Right cardiac atrium (tissue), 5 donors: Measurements from ENCODE around the gene FASTK. TPM values are rescaled to one million over a fixed set of nuclear protein-coding genes. Genes with fewer than 3 reads are reported as not detected.
A peak's percentile ranks its signal among the peaks of the same experiment; 100 is the strongest.

Experiments used
- ATAC-seq, 2 donors: fragments of 200-7000 bp; cut with Tn5 transposase; one replicate each; pipeline versions ENCODE4 v1.8.0 to v1.9.1; 2020; ENCODE audit warnings: moderate library complexity in 2 of 2, mild to moderate bottlenecking in 1 of 2
- DNase-seq, 3 donors: peaks; one replicate each; pipeline ENCODE4 v3.0.0-alpha.2; 2020
- H3K27ac ChIP-seq: one replicate; pipeline ENCODE4 v1.5.1; 2013; ENCODE audit warnings: mild to moderate bottlenecking, low read length, control low read depth, moderate library complexity
- H3K27me3 ChIP-seq: one replicate; pipeline ENCODE4 v1.6.1; 2013; ENCODE audit not compliant: control insufficient read depth, insufficient read depth
- H3K4me1 ChIP-seq: one replicate; pipeline ENCODE4 v1.6.1; 2013; ENCODE audit warnings: low read length; ENCODE audit not compliant: control insufficient read depth, insufficient read depth
- H3K4me3 ChIP-seq: one replicate; pipeline ENCODE4 v1.5.1; 2013; ENCODE audit warnings: low read length, control low read depth
- H3K9me3 ChIP-seq: one replicate; pipeline ENCODE4 v1.6.1; 2013; ENCODE audit warnings: low read length; ENCODE audit not compliant: control insufficient read depth
- WGBS: extraction: QIAGEN DNeasy Blood & Tissue Kit; methylation state at CpG from one replicate; pipeline ENCODE4 v1.1.7; 2013; 5-methylcytosine and 5-hydroxymethylcytosine counted together
- intact Hi-C, 4 donors: fragments of 100-400 bp; cut with DNase I; formaldehyde crosslinking; loops; one replicate each; pipeline versions ENCODE4 v1.11.0 to v1.14.0; 2022 to 2023
- polyA plus RNA-seq: library from polyadenylated mRNA; stranded (reverse); fragments of 200-250 nt; gene quantifications from one replicate; pipeline ENCODE4 v1.2.3, GENCODE V29; 2013
- total RNA-seq, 4 donors: library from RNA; stranded (reverse); fragmentation: NEBNext Ultra II Directional; extraction: Animal tissue kit (Norgen Biotek cat#: 25700); gene quantifications; one replicate each; pipeline ENCODE4 v1.2.1, GENCODE V29; 2021
- donor health status: healthy with polysubstance abuse.
- donor health status: DM: no; HTN: yes; CAD: no.
- donor health status: DM: no; HTN: no; CAD: no.
- donor health status: DM: no; HTN: yes; CAD: no; lungs with severe emphysema.
- donor health status: DM: yes; HTN: yes; CAD: no.

Gene FASTK
- total and polyA plus RNA-seq, 5 donors: 64.1 to 133 (median 73.5) TPM

DNA sequence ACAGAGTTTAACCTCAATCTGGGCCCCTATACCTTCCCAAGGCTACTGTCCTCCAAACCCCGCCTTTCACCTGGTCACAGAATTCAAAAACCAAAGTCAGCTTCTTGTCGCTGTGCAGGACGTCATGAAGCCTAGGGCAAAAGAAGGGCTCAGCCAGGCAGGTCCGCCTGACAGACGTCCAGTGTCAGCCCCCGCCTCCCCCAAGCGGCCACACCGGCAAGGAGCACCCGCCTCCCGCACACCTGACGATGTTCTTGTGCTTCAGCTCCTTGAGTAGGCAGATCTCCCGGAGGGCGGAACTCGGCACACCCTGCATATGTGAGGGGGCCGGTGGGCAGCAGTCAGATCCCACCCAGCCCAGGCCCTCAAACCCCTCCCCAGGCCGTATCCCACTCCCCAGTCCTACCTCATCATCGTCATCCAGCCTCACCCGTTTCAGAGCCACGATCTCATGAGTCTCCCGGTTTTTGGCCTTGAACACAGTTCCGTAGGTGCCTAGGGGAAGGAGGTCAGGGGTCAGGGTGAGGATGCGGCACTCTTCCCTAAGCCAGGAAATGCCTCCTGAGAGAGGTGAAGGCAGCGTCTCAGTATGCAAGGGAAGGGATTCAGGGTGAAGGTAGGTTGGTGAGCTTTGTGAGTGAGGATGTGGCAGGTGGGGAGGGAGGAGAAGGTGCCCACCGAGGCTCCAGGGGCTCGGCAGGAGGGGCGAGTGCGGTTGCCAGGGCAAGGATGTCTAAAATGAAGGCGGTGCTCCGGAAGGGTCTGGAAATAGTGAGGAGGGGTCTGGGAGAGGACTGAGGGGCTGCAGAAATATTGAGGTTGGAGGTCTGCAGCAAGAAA lies 23.7 kb downstream of the FASTK start:
- DNase-seq (no peak), ATAC-seq (no peak)
- Histone ChIP-seq H3K27ac (no peak overlapping the region), H3K4me3 (peak overlapping the region; percentile 67), H3K9me3 (no peaks in the 10 kb centered on the region), H3K4me1 (peaks cover 4% of the 10 kb centered on the region), H3K27me3 (no peaks in the 10 kb centered on the region)
- intact Hi-C loops: no loop called here
- 36% methylated on average over 29 of the region's 29 CpGs for WGBS

DNA sequence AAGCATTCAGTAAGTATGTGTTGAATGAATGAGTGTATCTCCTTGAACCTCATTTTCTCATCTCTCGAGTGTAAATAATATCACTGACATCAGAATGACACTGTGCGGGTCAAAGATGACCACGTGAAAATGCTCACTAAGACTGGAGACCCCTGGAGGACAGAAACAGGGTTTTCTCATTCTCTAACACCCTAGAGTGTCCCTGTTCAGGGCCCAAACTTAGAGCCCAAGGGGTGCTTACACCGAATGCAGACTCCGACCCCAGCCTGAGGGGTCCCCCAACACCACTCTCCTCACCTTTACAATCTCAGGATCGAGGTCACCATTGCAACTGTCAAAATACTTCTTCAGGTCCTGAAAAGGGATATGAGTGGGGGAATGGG lies 24.3 kb downstream of the FASTK start:
- intact Hi-C loops: no loop called here
- 90% methylated on average over 6 of the region's 6 CpGs for WGBS
- no peak for DNase-seq

DNA sequence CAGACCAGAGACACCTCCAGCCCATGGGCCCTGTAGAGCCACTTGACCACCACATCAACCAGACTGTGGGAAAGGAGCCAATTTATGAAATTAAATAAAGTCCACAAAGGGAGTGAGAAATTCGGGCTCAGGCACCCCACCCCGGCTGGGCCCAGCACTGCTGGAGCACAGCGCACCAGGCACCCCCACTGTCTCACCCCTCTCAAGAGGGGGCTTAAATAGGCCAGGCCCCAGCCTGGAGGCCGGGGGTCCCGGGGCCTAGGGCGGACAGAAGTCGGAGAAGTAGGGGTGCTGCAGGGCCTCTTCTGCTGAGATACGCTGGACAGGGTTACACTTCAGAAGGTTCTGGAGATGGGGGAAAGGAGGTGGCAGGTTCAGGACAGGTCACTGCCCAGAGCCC lies 26.9 kb downstream of the FASTK start:
- Histone ChIP-seq H3K27ac (no peak overlapping the region), H3K4me3 (no peak overlapping the region), H3K27me3 (no peaks in the 10 kb centered on the region), H3K9me3 (no peaks in the 10 kb centered on the region), H3K4me1 (peaks cover 4% of the 10 kb centered on the region)
- intact Hi-C loops: no loop called here
- WGBS: 86% methylated on average over 8 of the region's 8 CpGs
- DNase-seq: no peak
- no peak for ATAC-seq

More for the DNA sequence above, 24.3 kb downstream of the FASTK start:
- Histone ChIP-seq H3K4me3 (no peak overlapping the region), H3K27ac (no peak overlapping the region), H3K4me1 (peaks cover 4% of the 10 kb centered on the region), H3K27me3 (no peaks in the 10 kb centered on the region), H3K9me3 (no peaks in the 10 kb centered on the region)
- ATAC-seq: no peak

- Histone ChIP-seq H3K9me3 (no peaks in the 10 kb centered on the region), H3K4me3 (no peak overlapping the region), H3K27me3 (no peaks in the 10 kb centered on the region), H3K4me1 (peaks cover 4% of the 10 kb centered on the region), H3K27ac (no peak overlapping the region)
- intact Hi-C loops: no loop called here
- WGBS: 67% methylated on average over 4 of the region's 4 CpGs
- DNase-seq (no peak), ATAC-seq (no peak)
These were observed 27.5 kb downstream of the FASTK start for GRCh38 chr7:151053096-151053495.

GRCh38 chr7:151051108-151051507 lies 29.5 kb downstream of the FASTK start:
- WGBS: 1% methylated on average over 50 of the region's 50 CpGs
- Histone ChIP-seq H3K4me1 (no peaks in the 10 kb centered on the region), H3K27ac (no peak overlapping the region), H3K4me3 (no peak overlapping the region), H3K27me3 (no peaks in the 10 kb centered on the region), H3K9me3 (no peaks in the 10 kb centered on the region)
- intact Hi-C loops: no loop called here
- peak; percentile 63 to 88 (median 84) for DNase-seq
- peak; percentile 56 for ATAC-seq

GRCh38 chr7:151048911-151049463 lies 31.6 kb downstream of the FASTK start:
- intact Hi-C loops: no loop called here
- ATAC-seq (no peak), DNase-seq (no peak)
- Histone ChIP-seq H3K27ac (no peak overlapping the region), H3K4me1 (no peaks in the 10 kb centered on the region), H3K27me3 (no peaks in the 10 kb centered on the region), H3K9me3 (no peaks in the 10 kb centered on the region), H3K4me3 (no peak overlapping the region)
- WGBS: 90% methylated on average over 38 of the region's 38 CpGs

- H3K4me3 ChIP-seq: no peak within 1 kb of the TSS
- DNase-seq (no peak), ATAC-seq (no peak)
- H3K27me3 ChIP-seq: no peaks in the 10 kb centered on the region
- no peaks in the 10 kb centered on the region for H3K9me3 ChIP-seq
- WGBS: 78% methylated on average over 22 of the region's 22 CpGs
- intact Hi-C loops: no loop called here
- H3K4me1 ChIP-seq: no peaks in the 10 kb centered on the region
- H3K27ac ChIP-seq: no peak within 1 kb of the TSS
These were observed 32.4 kb downstream of the FASTK start, which contains the start of gene ASIC3 for GRCh38 chr7:151047976-151048815. ASIC3 (plus strand) TSS chr7:151048531; CDS start chr7:151048886, 355 bp downstream.

GRCh38 chr7:151046603-151047573 lies 33.7 kb downstream of the FASTK start:
- WGBS: 46% methylated on average over 14 of the region's 14 CpGs

GRCh38 chr7:151045967-151046366 lies 34.6 kb downstream of the FASTK start:
- Histone ChIP-seq H3K4me3 (no peak overlapping the region), H3K27ac (no peak overlapping the region), H3K4me1 (no peaks in the 10 kb centered on the region), H3K9me3 (no peaks in the 10 kb centered on the region), H3K27me3 (no peaks in the 10 kb centered on the region)
- ATAC-seq (no peak), DNase-seq (no peak)
- intact Hi-C loops: no loop called here
- WGBS: 90% methylated on average over 9 of the region's 9 CpGs

More at GRCh38 chr7:151046603-151047573, 33.7 kb downstream of the FASTK start:
- Histone ChIP-seq H3K27ac (no peak overlapping the region), H3K9me3 (no peaks in the 10 kb centered on the region), H3K4me3 (no peak overlapping the region), H3K4me1 (no peaks in the 10 kb centered on the region), H3K27me3 (no peaks in the 10 kb centered on the region)
- ATAC-seq (no peak), DNase-seq (peak in 2 of 3 donors; percentile 59 to 78)
- intact Hi-C loops: no loop called here

DNA sequence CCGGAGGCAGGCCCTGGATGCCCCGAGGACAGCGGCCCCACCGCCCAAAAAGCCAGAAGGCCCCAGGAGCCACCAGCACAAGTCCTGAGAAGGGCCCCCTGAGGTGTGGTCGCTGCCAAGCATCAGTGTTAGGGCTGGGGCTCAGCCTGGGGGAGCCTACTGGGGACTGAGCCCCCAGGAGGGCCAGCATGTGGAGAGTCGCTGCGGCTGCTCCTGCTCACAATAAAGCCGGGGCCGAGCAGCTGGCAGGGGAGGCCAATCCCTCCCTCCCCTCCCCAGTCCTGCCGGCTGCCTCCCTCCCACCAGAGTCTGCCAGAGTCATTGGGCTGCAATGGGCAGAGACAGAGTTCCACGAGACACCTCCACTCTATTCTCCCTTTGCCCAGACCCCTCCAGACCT lies 35.3 kb downstream of the FASTK start:
- intact Hi-C loops: no loop called here
- WGBS: 82% methylated on average over 11 of the region's 11 CpGs
- H3K4me3 ChIP-seq: no peak overlapping the region
- ATAC-seq: no peak
- DNase-seq: no peak
- H3K27ac ChIP-seq: no peak overlapping the region
- H3K9me3 ChIP-seq: no peaks in the 10 kb centered on the region
- no peaks in the 10 kb centered on the region for H3K4me1 ChIP-seq
- H3K27me3 ChIP-seq: no peaks in the 10 kb centered on the region
